T1000 (cell line): ENCODE data around the gene PURA.

Experiments
- DNase-seq: peaks from one replicate; lab custom pipeline; 2025; ENCODE audit warnings: mixed read lengths; lab: John Stamatoyannopoulos, UW

Gene PURA

DNA sequence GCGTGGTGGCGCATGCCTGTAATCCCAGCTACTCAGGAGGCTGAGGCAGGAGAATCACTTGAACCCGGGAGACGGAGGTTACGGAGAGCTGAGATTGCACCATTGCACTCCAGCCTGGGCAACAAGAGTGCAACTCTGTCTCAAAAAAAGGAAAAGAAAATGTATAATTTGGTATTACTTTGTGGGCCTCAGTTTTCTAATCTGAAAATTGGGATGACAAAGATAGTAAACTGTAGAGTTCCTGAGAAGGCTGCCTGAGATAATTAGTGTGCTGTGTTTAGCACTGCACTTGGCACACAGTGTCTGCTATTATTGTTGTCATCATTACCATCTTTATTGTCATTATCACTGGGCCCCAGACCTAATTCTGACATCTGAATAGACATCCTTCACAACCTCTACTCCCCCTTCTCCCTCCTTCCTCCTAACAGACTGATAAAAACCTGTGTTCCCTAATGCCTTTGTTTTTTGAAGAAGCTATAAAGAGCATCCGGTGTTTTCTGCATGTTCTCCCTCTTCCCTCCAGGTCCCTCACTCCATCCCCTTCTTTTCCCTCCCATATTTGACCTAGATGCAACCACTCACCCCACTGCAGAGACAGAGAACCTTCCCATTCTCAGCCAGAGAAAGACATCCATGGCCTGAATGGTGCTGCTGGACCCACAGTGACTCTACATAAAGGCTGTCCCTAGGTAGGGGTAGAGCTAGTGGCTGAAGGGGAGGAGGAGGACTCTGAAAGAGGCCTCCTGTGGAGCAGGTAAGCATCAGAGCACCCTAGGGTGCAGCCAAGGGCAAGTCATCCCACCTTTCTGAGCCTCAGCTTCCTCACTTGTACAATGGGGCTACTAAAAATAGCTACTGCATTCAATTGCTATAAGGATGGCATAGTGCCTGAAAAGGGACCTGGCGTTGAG, 45.4 kb downstream of the PURA start:
- DNase-seq: no peak

DNA sequence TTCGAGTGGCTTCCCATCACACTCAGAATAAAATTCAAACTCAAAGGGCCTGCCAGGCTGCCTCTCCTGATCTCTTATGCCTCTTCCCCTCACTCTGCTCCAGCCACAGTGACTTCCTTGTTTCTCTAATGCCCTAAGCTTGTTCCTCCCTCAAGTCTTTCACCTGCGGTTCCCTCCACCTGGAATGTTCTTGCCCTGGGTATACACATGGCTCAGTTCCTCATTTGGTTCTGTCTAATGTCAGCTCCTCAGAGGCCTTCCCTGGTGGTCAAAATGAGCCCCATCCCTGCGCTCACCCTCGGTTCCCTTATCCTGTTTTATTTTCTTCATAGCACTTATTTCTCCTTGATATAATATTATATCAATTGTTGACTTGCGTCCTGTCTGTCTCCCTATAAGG, 48.4 kb downstream of the PURA start:
- no peak for DNase-seq

DNA sequence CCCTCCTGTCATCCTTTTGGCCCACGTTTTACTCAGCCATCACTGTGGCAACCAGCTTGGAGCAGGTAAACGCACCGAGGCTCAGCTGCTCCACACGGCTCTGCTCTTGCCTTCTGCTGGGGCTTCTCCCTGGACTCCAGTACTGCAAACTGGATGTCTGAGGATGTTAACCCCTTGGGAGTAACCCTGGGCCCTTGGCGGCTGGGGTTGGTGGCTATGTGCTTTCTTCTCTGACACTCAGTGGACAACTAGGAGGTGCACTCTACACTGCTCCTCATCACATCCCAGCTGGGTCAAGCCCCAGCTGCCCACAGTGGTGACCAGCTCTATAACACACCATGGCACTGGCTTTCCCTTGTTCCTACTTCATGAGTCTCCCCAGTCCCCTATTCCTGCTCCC, 48.9 kb downstream of the PURA start:
- no peak for DNase-seq

DNA sequence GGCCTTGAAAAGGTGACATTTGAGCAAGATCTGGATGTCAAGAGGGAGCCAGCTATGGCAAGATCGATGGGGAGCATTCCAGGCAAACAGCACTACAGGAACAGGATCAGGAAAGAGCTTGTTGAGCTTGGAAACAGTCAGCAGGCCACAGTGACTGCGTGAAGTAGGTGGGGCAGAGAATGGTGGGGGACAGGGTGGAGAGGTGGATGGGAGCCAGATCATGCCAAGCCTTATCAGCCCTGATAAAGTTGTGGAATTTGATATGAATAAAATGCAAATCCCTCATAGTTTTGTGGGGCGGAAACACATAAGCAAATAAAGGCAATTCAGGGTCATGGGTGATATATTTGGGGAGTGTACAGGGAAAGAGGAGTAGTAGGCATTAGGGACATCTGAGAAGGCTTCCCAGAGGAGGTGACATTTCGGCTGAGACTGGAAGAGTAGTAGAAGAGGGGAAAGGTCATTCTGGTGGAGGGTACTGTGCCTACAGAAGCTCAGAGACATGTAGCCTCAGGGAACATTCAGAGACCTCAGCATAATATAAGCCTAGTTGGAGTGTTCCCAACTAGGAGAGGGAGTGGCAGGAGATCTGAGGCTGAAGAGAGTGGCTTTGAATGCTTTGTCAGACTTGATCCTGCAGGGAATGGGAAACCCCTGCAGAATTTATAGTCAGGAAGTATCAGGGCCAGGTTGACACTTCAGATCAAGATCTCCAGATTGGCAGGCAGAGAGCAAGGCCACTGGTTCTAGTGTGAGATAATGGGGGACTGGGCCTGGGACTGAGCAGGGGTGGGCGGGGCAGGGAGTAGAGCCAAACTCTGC, 51.4 kb downstream of the PURA start:
- DNase-seq: no peak

DNA sequence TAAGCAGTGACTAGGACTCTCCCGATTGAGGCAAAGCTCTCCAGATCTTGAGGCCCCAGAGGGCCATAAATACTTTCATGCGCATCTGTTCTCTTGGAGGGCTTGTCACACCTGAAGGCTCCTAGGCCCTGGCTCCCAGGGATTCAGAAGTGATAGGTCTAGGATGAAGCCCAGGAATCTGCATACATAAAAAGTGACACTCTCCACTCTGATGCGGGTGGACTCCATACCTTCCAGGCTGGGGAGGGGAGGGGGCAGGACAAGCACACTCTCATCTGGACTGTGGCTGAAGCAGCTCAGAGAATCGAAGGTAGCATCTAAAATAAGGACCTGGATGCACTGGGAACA, 52.0 kb downstream of the PURA start:
- no peak for DNase-seq

DNA sequence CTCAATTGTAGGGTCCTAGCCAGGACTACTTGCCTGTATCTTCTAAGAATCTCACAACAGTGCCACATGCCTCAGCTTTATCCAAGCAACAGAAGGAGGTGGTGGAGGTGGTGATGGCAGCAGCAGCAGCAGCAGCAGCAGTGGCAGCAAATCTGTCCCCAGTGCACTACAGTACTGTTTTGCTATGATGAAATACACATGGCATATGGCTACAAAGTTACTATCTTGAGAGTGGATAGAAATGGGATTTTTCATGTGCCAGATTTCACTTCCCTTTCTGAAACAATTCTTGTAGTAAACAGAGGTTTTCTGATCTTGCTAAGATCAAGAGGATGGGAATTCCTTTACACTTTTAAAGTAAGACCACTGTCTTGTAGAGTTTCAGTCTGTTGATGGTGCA, 53.0 kb downstream of the PURA start:
- DNase-seq: no peak

DNA sequence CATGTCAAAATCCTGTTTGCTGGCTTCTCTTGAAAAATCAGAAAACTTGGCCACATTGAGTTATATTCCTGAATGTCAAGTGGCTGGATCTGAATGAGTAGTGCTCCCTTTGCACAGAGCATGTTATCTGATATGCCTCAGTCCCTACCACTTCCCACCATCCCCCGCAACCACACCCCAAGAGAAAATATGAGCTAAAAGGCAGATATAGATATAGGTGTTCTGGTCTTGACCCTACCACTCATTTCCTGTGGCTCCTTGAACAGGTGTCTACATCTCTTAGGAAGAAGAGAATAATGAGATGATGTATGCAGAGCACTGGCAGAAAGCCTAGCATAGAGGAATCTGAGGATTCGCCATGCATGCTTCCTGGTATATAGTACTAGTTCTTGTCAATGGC, 54.5 kb downstream of the PURA start:
- no peak for DNase-seq

DNA sequence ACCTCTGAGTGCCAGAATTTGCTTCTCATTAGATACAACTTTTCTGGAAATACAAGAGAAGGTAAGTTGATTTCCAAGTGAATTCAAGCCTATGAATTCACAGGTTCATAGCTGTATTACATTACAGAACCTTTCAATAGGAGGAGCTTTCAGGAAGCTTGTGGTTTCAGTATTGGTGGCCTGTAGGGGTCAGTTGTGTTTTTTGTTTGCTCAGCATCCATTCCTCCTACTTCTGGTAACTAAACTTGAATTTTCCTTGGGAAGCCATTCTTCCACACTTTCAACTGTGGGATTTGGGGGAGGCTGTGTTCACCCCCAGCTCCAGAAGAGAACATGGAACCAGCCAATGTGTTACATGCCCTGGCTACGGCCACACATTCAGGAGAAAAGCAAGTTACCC, 55.5 kb downstream of the PURA start:
- no peak for DNase-seq

DNA sequence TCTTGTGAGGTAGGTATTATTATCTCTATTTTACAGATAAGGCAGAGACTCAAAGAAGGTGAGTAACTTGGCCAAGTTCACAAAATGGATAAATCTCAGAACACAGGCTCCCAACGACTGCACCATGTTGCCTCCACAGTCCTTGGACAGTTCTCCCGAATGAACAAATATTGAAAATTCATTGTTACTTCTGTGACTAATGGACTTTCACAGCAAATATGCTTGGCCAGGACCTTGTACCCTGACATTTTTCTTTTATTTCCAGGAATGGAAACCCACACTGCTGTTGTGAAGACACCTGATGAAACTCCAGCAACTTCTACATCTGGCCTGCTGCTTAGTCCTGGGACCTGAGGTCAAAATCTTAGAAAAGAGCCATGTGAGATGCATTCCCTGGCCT, 58.6 kb downstream of the PURA start:
- DNase-seq: no peak

DNA sequence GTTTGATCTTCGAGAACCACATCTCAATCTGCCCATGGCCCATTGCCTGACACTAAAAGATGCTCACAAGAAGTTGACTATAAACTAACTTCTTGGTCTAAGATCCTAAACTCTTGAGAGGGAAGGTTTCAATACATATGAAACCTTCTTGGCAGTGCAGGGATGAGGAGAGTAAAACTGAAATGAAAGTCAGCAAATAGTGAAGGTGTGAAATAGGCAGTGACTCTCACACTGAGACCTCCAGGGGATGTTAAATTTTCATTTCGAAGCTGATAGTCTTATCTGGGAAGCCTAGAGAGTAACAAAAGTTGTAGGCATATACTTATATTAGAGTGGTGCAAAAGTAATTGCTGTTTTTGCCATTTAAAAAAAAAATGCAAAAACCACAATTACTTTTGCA, 60.1 kb downstream of the PURA start:
- no peak for DNase-seq

DNA sequence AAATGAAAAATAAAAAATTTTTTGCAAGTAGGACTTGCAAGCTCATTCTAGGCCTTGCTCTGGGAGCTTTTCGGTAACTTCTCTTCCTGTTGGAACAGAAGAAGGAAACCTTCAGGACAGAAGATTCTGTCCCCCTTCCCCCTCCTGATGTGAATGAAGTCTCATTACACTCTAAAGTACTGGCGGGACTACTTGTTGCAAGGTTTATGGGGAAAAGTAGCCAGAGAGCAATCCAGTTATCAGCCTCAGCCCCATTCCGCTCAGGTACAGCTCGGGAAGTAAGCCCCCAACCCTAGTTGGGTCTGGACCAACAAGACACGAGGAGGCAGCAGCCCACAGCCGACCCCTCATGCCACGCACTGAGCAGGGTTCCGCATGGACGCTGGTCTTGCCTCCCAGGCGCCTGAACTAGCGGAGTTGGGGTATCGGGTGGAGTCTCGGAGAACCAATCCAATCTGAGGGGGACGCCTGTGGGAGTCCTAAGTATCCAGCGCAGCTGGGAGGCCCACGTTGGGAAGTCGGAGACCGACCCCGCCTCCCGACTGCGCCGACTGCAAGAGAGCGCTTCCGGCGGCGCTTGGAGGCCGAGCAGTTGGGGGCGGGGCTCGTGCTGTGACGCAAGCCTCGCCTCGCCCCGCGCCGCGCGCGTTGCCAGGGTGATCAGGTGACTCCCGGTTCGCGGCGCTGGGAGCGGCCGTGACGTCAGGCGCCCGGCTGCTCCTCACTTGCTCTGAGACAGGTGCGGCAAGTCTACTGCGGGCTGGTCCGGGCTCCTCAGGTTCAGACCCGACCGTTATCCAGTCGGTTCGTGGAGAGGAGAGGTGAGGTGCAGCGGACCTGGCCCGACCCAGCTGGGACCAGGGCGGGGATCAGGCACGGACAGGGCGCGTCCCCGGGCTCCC, 60.8 kb downstream of the PURA start, which contains the start of gene CYSTM1:
CYSTM1 (plus strand) TSS at position 724 of the 902 bp plus-strand sequence. CDS start 19,278 bp downstream, outside the sequence.
- DNase-seq: no peak
